H1 (cell line): ENCODE results near the gene AGAP1. TPM values are rescaled to one million over a fixed set of nuclear protein-coding genes. Genes with fewer than 3 reads are reported as not detected.

ENCODE experiments used
- CTCF ChIA-PET: fragments of 300-600 bp; sonication (Branson Sonifier 250); formaldehyde crosslinking; loops from one replicate; lab custom pipeline; 2021; ENCODE audit not compliant: partially characterized antibody; lab: Charles Lee
- POLR2A ChIA-PET: fragments of 300-600 bp; sonication (Branson Sonifier 250); formaldehyde crosslinking; loops from one replicate; lab custom pipeline; 2021; ENCODE audit warnings: inconsistent platforms; ENCODE audit not compliant: partially characterized antibody; lab: Charles Lee
- DNase-seq, 2 experiments: peaks; one replicate each; pipeline versions ENCODE4 v3.0.0 to v3.0.0-alpha.2; 2010 to 2022; ENCODE audit warnings: low spot score in 2 of 2, low read depth in 1 of 2, mixed read lengths in 1 of 2
- FAIRE-seq: peaks from 2 replicates; lab custom pipeline; 2011; peaks lifted over from hg19 to GRCh38; lab: Jason Lieb, UNC
- H2AFZ ChIP-seq: 2 replicates; pipeline ENCODE4 v1.8.1; 2012; ENCODE audit warnings: low read length, inconsistent platforms
- H2AK5ac ChIP-seq: 2 replicates; pipeline ENCODE4 v1.6.1; 2013; ENCODE audit warnings: low read depth, low read length
- H2BK120ac ChIP-seq: replicated peaks from 2 replicates; pipeline ENCODE3; 2013; ENCODE audit warnings: low read depth, low read length, inconsistent platforms
- H2BK12ac ChIP-seq: 2 replicates; pipeline ENCODE4 v1.6.1; 2013; ENCODE audit warnings: low read depth, low read length
- H2BK15ac ChIP-seq: 2 replicates; pipeline ENCODE4 v1.6.1; 2013; ENCODE audit warnings: low read length
- H2BK20ac ChIP-seq: 2 replicates; pipeline ENCODE4 v1.6.1; 2013; ENCODE audit warnings: low read length
- H2BK5ac ChIP-seq: 2 replicates; pipeline ENCODE4 v1.6.1; 2013; ENCODE audit warnings: low read depth, low read length
- H3K14ac ChIP-seq: 2 replicates; pipeline ENCODE4 v1.6.1; 2013; ENCODE audit warnings: inconsistent platforms; ENCODE audit not compliant: insufficient read length
- H3K18ac ChIP-seq: 2 replicates; pipeline ENCODE4 v1.6.1; 2013; ENCODE audit warnings: low read length; ENCODE audit errors: extremely low read depth
- H3K23ac ChIP-seq: 2 replicates; pipeline ENCODE4 v1.6.1; 2013; ENCODE audit warnings: inconsistent platforms; ENCODE audit not compliant: insufficient read length
- H3K23me2 ChIP-seq: 2 replicates; pipeline ENCODE4 v1.6.1; 2013; ENCODE audit warnings: low read depth, low read length
- H3K27ac ChIP-seq: 2 replicates; pipeline ENCODE4 v1.6.1; 2011; ENCODE audit warnings: low read depth, low read length, inconsistent platforms
- H3K27me3 ChIP-seq, 4 experiments: replicated peaks in 1 of 4; 1 replicate in 1 of 4; 2 replicates in 3 of 4; pipeline versions ENCODE4 v1.6.1 to v1.8.1; 2011 to 2013; ENCODE audit warnings: low read length in 3 of 4, mild to moderate bottlenecking in 3 of 4, inconsistent platforms in 2 of 4, mixed read lengths in 2 of 4, moderate library complexity in 1 of 4; ENCODE audit not compliant: control insufficient read depth in 3 of 4, insufficient read depth in 3 of 4; ENCODE audit errors: extremely low read depth in 1 of 4
- H3K36me3 ChIP-seq, 4 experiments: 2 replicates each; pipeline versions ENCODE4 v1.6.1 to v1.8.1; 2011 to 2013; ENCODE audit warnings: mild to moderate bottlenecking in 4 of 4, low read length in 3 of 4, moderate library complexity in 2 of 4, control low read depth in 1 of 4, inconsistent platforms in 1 of 4; ENCODE audit not compliant: insufficient read depth in 4 of 4, control insufficient read depth in 2 of 4
- H3K4ac ChIP-seq: replicated peaks from 2 replicates; pipeline ENCODE3; 2013; ENCODE audit warnings: low read length, low read depth, mixed read lengths, inconsistent platforms; ENCODE audit not compliant: insufficient read length
- H3K4me1 ChIP-seq, 4 experiments: replicated peaks in 1 of 4; 1 replicate in 1 of 4; 2 replicates in 3 of 4; pipeline versions ENCODE4 v1.6.1 to v1.8.1; 2011 to 2013; ENCODE audit warnings: low read length in 3 of 4, inconsistent platforms in 2 of 4, mixed read lengths in 1 of 4; ENCODE audit not compliant: insufficient read depth in 4 of 4, control insufficient read depth in 3 of 4
- H3K4me2 ChIP-seq, 2 experiments: 2 replicates each; pipeline versions ENCODE4 v1.6.1 to v1.8.1; 2011 to 2013; ENCODE audit warnings: low read depth in 2 of 2, low read length in 2 of 2, control low read depth in 1 of 2, inconsistent platforms in 1 of 2, mild to moderate bottlenecking in 1 of 2; ENCODE audit not compliant: insufficient read depth in 1 of 2
- H3K4me3 ChIP-seq, 4 experiments: fragments of 200-600, 300-600 bp in 1 of 4; sonication (generic), shearing (Covaris generic), sonication (Bioruptor Twin) in 1 of 4; 2 replicates each; pipeline versions ENCODE4 v1.5.1 to v1.8.1; 2011 to 2016; ENCODE audit warnings: low read length in 4 of 4, low read depth in 3 of 4, control low read depth in 2 of 4, inconsistent platforms in 2 of 4, mild to moderate bottlenecking in 2 of 4, mixed read lengths in 1 of 4, moderate library complexity in 1 of 4; ENCODE audit not compliant: insufficient read depth in 2 of 4; ENCODE audit errors: extremely low read depth in 1 of 4
- H3K56ac ChIP-seq: replicated peaks from 2 replicates; pipeline ENCODE3; 2013; ENCODE audit warnings: low read depth, mild to moderate bottlenecking, mixed read lengths, low read length, inconsistent platforms; ENCODE audit not compliant: insufficient read length
- H3K79me1 ChIP-seq: 2 replicates; pipeline ENCODE4 v1.6.1; 2013; ENCODE audit warnings: low read depth, low read length, control low read depth
- H3K79me2 ChIP-seq, 2 experiments: 2 replicates each; pipeline versions ENCODE4 v1.6.1 to v1.8.1; 2012 to 2013; ENCODE audit warnings: low read length in 2 of 2, mild to moderate bottlenecking in 2 of 2, inconsistent platforms in 1 of 2; ENCODE audit not compliant: insufficient read depth in 2 of 2, control insufficient read depth in 1 of 2
- H3K9ac ChIP-seq, 4 experiments: replicated peaks in 1 of 4; 1 replicate in 1 of 4; 2 replicates in 3 of 4; pipeline versions ENCODE4 v1.6.1 to v1.8.1; 2011 to 2013; ENCODE audit warnings: low read depth in 3 of 4, low read length in 3 of 4, control low read depth in 2 of 4, mild to moderate bottlenecking in 2 of 4, moderate library complexity in 2 of 4, inconsistent platforms in 1 of 4; ENCODE audit errors: extremely low read depth in 1 of 4
- H3K9me3 ChIP-seq, 2 experiments: 2 replicates each; pipeline versions ENCODE4 v1.6.1 to v1.8.1; 2012 to 2013; ENCODE audit warnings: mild to moderate bottlenecking in 2 of 2, moderate library complexity in 2 of 2, control low read depth in 1 of 2, inconsistent platforms in 1 of 2, low read depth in 1 of 2, low read length in 1 of 2, mixed read lengths in 1 of 2; ENCODE audit not compliant: insufficient read depth in 2 of 2
- H4K20me1 ChIP-seq, 2 experiments: replicated peaks in 1 of 2; 2 replicates each; pipeline versions ENCODE3 to v1.8.1; 2011 to 2013; ENCODE audit warnings: inconsistent platforms in 2 of 2, low read length in 2 of 2, mild to moderate bottlenecking in 1 of 2; ENCODE audit not compliant: insufficient read depth in 2 of 2, control insufficient read depth in 1 of 2
- H4K5ac ChIP-seq: 2 replicates; pipeline ENCODE4 v1.6.1; 2013; ENCODE audit warnings: low read length, low read depth, mixed read lengths, inconsistent platforms; ENCODE audit not compliant: insufficient read length
- H4K8ac ChIP-seq: 2 replicates; pipeline ENCODE4 v1.8.0; 2013; ENCODE audit warnings: mild to moderate bottlenecking, moderate library complexity, low read length, inconsistent platforms; ENCODE audit not compliant: insufficient read depth; ENCODE audit errors: extremely low read depth
- H4K91ac ChIP-seq: replicated peaks from 2 replicates; pipeline ENCODE3; 2013; ENCODE audit warnings: low read length, mixed read lengths, inconsistent platforms; ENCODE audit not compliant: insufficient read length
- ATF2 ChIP-seq: IDR thresholded peaks from 2 replicates; pipeline ENCODE4 v1.6.1; 2012; ENCODE audit warnings: low read length, inconsistent platforms
- CEBPB ChIP-seq: IDR thresholded peaks from 2 replicates; pipeline ENCODE4 v1.6.1; 2012; ENCODE audit warnings: low read depth, low read length
- FOSL1 ChIP-seq: IDR thresholded peaks from 2 replicates; pipeline ENCODE4 v1.6.1; 2011; ENCODE audit warnings: mild to moderate bottlenecking, low read depth, low read length, moderate library complexity; ENCODE audit not compliant: insufficient read depth
- KDM4A ChIP-seq: IDR thresholded peaks from one replicate; pipeline ENCODE4 v1.7.1; 2012; ENCODE audit warnings: low read depth, mild to moderate bottlenecking, moderate library complexity, low read length, inconsistent platforms; ENCODE audit not compliant: severe bottlenecking
- SIN3A ChIP-seq, 2 experiments: IDR thresholded peaks in 1 of 2; conservative IDR thresholded peaks in 1 of 2; 2 replicates each; pipeline ENCODE4 v1.6.1; 2011 to 2012; ENCODE audit warnings: low read length in 2 of 2, improper control_type of control experiment in 1 of 2, low read depth in 1 of 2, mild to moderate bottlenecking in 1 of 2
- SP4 ChIP-seq: IDR thresholded peaks from 2 replicates; pipeline ENCODE4 v1.6.1; 2012; ENCODE audit warnings: low read length, inconsistent platforms
- SRF ChIP-seq: IDR thresholded peaks from 2 replicates; pipeline ENCODE4 v1.6.1; 2011; ENCODE audit warnings: mild to moderate bottlenecking, low read depth, low read length, moderate library complexity
- TBP ChIP-seq: IDR thresholded peaks from 2 replicates; pipeline ENCODE4 v1.6.1; 2011; ENCODE audit warnings: low read depth, low read length, improper control_type of control experiment
- USF2 ChIP-seq: IDR thresholded peaks from 2 replicates; pipeline ENCODE4 v1.6.1; 2011; ENCODE audit warnings: low read length, improper control_type of control experiment
- WGBS, 2 experiments: shearing (Covaris generic) in 1 of 2; methylation state at CpG; one replicate each; pipeline versions ENCODE4 v1.1.6 to v1.1.7; 2013 to 2015; ENCODE audit warnings: low lambda C conversion rate in 2 of 2, mixed read lengths in 2 of 2, inconsistent platforms in 1 of 2, low coverage in 1 of 2, missing lambda C conversion rate in 1 of 2; ENCODE audit not compliant: insufficient replicate concordance in 2 of 2, insufficient coverage in 1 of 2, insufficient read length in 1 of 2; ENCODE audit errors: extremely low coverage in 1 of 2, missing lambda C conversion rate in 1 of 2; 5-methylcytosine and 5-hydroxymethylcytosine counted together
- polyA plus RNA-seq, 7 experiments: library from polyadenylated mRNA; depleted of rRNA in 3 of 7; stranded (reverse) in 5 of 7; unstranded in 2 of 7; fragments of >200 nt in 5 of 7; fragments of 200-250 nt in 2 of 7; gene quantifications; 1 replicate in 5 of 7; 2 replicates in 1 of 7; 4 replicates in 1 of 7; pipeline versions ENCODE4 v1.2.1 to v1.2.3, GENCODE V29; 2011 to 2013; ENCODE audit warnings: missing spikeins in 2 of 7, mixed read lengths in 2 of 7
- total RNA-seq: library from RNA; stranded (reverse); fragmentation: NEBNext Ultra II Directional; extraction: Animal tissue kit (Norgen Biotek cat#: 25700); gene quantifications from 2 replicates; pipeline ENCODE4 v1.2.1, GENCODE V29; 2021

Gene AGAP1
- total and polyA plus RNA-seq, 2 of the 8 experiments (the other 6 are each of a cell fraction or from before 2014, with no cell fraction given): 18.1 to 39.4 TPM

DNA sequence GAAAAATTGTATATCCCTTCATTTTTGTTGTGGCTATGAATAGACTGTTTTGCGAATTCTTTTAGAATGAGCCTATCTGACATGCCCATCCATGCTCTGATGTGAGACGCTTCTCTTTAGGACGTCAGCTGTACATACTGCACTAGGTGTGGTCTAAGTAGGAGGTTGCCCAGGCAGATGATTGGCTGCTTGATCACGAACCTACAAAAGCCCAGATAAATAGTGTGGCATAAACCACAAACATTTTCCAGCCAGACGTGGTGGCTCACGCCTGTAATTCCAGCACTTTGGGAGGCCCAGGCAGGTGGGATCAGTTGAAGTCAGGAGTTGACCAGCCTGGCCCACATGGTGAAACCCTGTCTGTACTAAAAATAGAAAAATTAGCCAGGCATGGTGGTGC, 251.8 kb downstream of the AGAP1 start:
- no peak overlapping the region for H4K5ac ChIP-seq
- ChIA-PET POLR2A (no interaction called here), CTCF (interaction anchor here (0.6 to 8.5 kb wide), 43 partner anchors 10 to 1878 kb away, joined by 3 to 111 read pairs (median 5); no protein-coding TSS in a partner anchor)
- no peak overlapping the region for H3K4ac ChIP-seq
- FAIRE-seq: no peak
- no peak overlapping the region for H3K14ac ChIP-seq
- H4K91ac ChIP-seq: no peak overlapping the region
- H3K27ac ChIP-seq: no peak overlapping the region
- no peak overlapping the region for H2AK5ac ChIP-seq
- no peaks in the 10 kb centered on the region for H3K27me3 ChIP-seq
- H4K8ac ChIP-seq: no peak overlapping the region
- peaks cover 0 to 13% (median under 1%) of the 10 kb centered on the region in 4 experiments; a peak in 4 of 8 replicates for H3K36me3 ChIP-seq
- no peak overlapping the region for H3K18ac ChIP-seq
- H2BK15ac ChIP-seq: no peak overlapping the region
- DNase-seq: no peak
- 90% methylated on average over 6 of the region's 6 CpGs; no CpG with 5 or more reads in 1 of the 2 experiments for WGBS, 2 experiments
- H3K79me1 ChIP-seq: no peaks in the 10 kb centered on the region
- H3K4me2 ChIP-seq: no peak overlapping the region
- H3K4me1 ChIP-seq: peaks cover 5 to 19% (median 9%) of the 10 kb centered on the region in 4 experiments
- H3K9ac ChIP-seq: no peak overlapping the region
- H2BK20ac ChIP-seq: no peak overlapping the region
- no peaks in the 10 kb centered on the region for H3K79me2 ChIP-seq
- TF ChIP-seq ATF2 (no peak), SIN3A (conservative IDR thresholded peaks at IDR 0.05 in 1 of 2, IDR thresholded peaks at IDR 0.05 in 1 of 2; ENCODE audit: low read depth in 1 of 2, low read length in 2 of 2) (no peak), SRF (no peak), SP4 (no peak), USF2 (no peak), CEBPB (no peak), TBP (no peak), FOSL1 (no peak), KDM4A (no peak)
- H2BK5ac ChIP-seq: no peak overlapping the region
- no peak overlapping the region for H3K4me3 ChIP-seq
- no peak overlapping the region for H3K23ac ChIP-seq
- H3K23me2 ChIP-seq: no peaks in the 10 kb centered on the region
- no peak overlapping the region for H2BK120ac ChIP-seq
- no peak overlapping the region for H3K56ac ChIP-seq
- H3K9me3 ChIP-seq: no peaks in the 10 kb centered on the region
- H2AFZ ChIP-seq: no peak overlapping the region
- no peak overlapping the region; the same call in 1 of the 2 replicates for H2BK12ac ChIP-seq
- H4K20me1 ChIP-seq: peaks cover 2 to 6% of the 10 kb centered on the region in 2 experiments
